OCI-LY7 (cell line): Measurements from ENCODE around the gene VSIG1. TPM values are rescaled to one million over a fixed set of nuclear protein-coding genes. Genes with fewer than 3 reads are reported as not detected.

Source experiments
- BruUV-seq: library from RNA; stranded (reverse); fragments of 400-500 nt; replicated peaks from 2 replicates; lab custom pipeline; 2021; lab: Mats Ljungman, UMichigan
- CTCF ChIA-PET: fragments of 300-600 bp; sonication (Branson Sonifier 250); formaldehyde crosslinking; loops from one replicate; lab custom pipeline; 2022; ENCODE audit warnings: antibody characterized with exemption; ENCODE audit not compliant: unreplicated experiment; lab: Charles Lee
- POLR2A ChIA-PET: fragments of 300-600 bp; sonication (Branson Sonifier 250); formaldehyde crosslinking; loops from one replicate; lab custom pipeline; 2022; ENCODE audit warnings: antibody characterized with exemption; lab: Charles Lee
- DNase-seq: peaks from one replicate; pipeline ENCODE4 v3.0.0-alpha.2; 2015; ENCODE audit warnings: low spot score
- H2AFZ ChIP-seq: fragments of 200-600 bp; sonication (generic), shearing (Covaris generic); 2 replicates; pipeline ENCODE4 v1.6.1; 2014; ENCODE audit warnings: mild to moderate bottlenecking, antibody characterized with exemption, low read length, moderate library complexity
- H3K27ac ChIP-seq: fragments of 200-600 bp; sonication (generic); 2 replicates; pipeline ENCODE4 v1.5.1; 2014; ENCODE audit warnings: mixed run types, low read depth, mild to moderate bottlenecking, moderate library complexity, low read length, inconsistent platforms; ENCODE audit not compliant: poor library complexity, severe bottlenecking
- H3K36me3 ChIP-seq: fragments of 200-600 bp; sonication (generic); 2 replicates; pipeline ENCODE4 v1.6.1; 2014; ENCODE audit warnings: mild to moderate bottlenecking, antibody characterized with exemption, low read length, moderate library complexity, mixed read lengths; ENCODE audit not compliant: insufficient read depth
- H3K4me1 ChIP-seq: fragments of 200-600 bp; sonication (generic); 2 replicates; pipeline ENCODE4 v1.5.1; 2014; ENCODE audit warnings: mild to moderate bottlenecking, low read length; ENCODE audit not compliant: insufficient read depth, poor library complexity, severe bottlenecking
- H3K4me2 ChIP-seq: fragments of 200-600 bp; sonication (generic); 2 replicates; pipeline ENCODE4 v1.6.1; 2014; ENCODE audit warnings: mild to moderate bottlenecking, low read length
- H3K4me3 ChIP-seq: fragments of 200-600 bp; sonication (generic); 2 replicates; pipeline ENCODE4 v1.5.1; 2014; ENCODE audit warnings: mild to moderate bottlenecking, low read depth, low read length; ENCODE audit not compliant: poor library complexity, severe bottlenecking
- H3K79me2 ChIP-seq: fragments of 200-600 bp; sonication (generic); 2 replicates; pipeline ENCODE4 v1.6.1; 2016; ENCODE audit warnings: low read depth, mild to moderate bottlenecking, low read length, moderate library complexity, mixed read lengths; ENCODE audit not compliant: insufficient read depth
- H3K9me2 ChIP-seq: fragments of 200-600 bp; sonication (generic); 2 replicates; pipeline ENCODE4 v1.6.1; 2016; ENCODE audit warnings: mild to moderate bottlenecking, low read length, mixed read lengths; ENCODE audit not compliant: insufficient read depth
- H3K9me3 ChIP-seq: fragments of 200-600 bp; sonication (generic); 2 replicates; pipeline ENCODE4 v1.6.1; 2014; ENCODE audit warnings: mild to moderate bottlenecking, mixed run types, low read length, mixed read lengths
- H4K20me1 ChIP-seq: fragments of 200-600 bp; sonication (generic); 2 replicates; pipeline ENCODE4 v1.6.1; 2014; ENCODE audit warnings: mild to moderate bottlenecking, antibody characterized with exemption, low read length, moderate library complexity, mixed read lengths; ENCODE audit not compliant: insufficient read depth
- CTCF ChIP-seq: fragments of 200-600 bp; sonication (generic); conservative IDR thresholded peaks from 2 replicates; pipeline ENCODE4 v1.5.1; 2014; ENCODE audit warnings: mild to moderate bottlenecking, antibody characterized with exemption, low read length, moderate library complexity, mixed read lengths
- EZH2phosphoT487 ChIP-seq: fragments of 200-600 bp; sonication (generic); IDR thresholded peaks from 2 replicates; pipeline ENCODE4 v1.6.1; 2018; ENCODE audit warnings: low read depth, borderline replicate concordance, mild to moderate bottlenecking, mixed run types, antibody characterized with exemption, low read length, moderate library complexity, mixed read lengths
- intact Hi-C: fragments of 100-400 bp; cut with micrococcal nuclease; formaldehyde crosslinking; loops from one replicate; pipeline ENCODE4 v1.10.0; 2022; ENCODE audit not compliant: unreplicated experiment
- total RNA-seq, 2 experiments: library from RNA; depleted of rRNA in 1 of 2; stranded (reverse); fragments of >200 nt in 1 of 2; shearing (Covaris generic) in 1 of 2; gene quantifications; 2 replicates each; pipeline ENCODE4 v1.2.3, GENCODE V29; 2014 to 2022

Gene VSIG1
- total RNA-seq, 2 experiments from 2014 or later: not detected

GRCh38 chrX:108020631-108021030, 24.2 kb upstream of the VSIG1 start:
- no peaks in the 10 kb centered on the region for H3K4me1 ChIP-seq
- no peak overlapping the region for H3K4me2 ChIP-seq
- no peaks in the 10 kb centered on the region for H3K79me2 ChIP-seq
- no peak overlapping the region for H3K4me3 ChIP-seq
- no peak overlapping the region for H3K27ac ChIP-seq
- H3K36me3 ChIP-seq: no peaks in the 10 kb centered on the region
- TF ChIP-seq CTCF (peak; percentile 75), EZH2phosphoT487 (no peak)
- peak; percentile 27 for DNase-seq
- ChIA-PET POLR2A (interaction anchor here (0.7 to 1.0 kb wide), 2 partner anchors 18 to 47 kb away, joined by 3 to 5 read pairs; no protein-coding TSS in a partner anchor), CTCF (no interaction called here)
- BruUV-seq: no TSS peak
- no peak overlapping the region for H2AFZ ChIP-seq
- no peaks in the 10 kb centered on the region for H4K20me1 ChIP-seq
- intact Hi-C loops: loop anchor here (1.0 to 10.0 kb wide), 3 partner anchors 52 to 284 kb away; no protein-coding TSS in a partner anchor
- no peaks in the 10 kb centered on the region for H3K9me3 ChIP-seq
- H3K9me2 ChIP-seq: no peaks in the 10 kb centered on the region

DNA sequence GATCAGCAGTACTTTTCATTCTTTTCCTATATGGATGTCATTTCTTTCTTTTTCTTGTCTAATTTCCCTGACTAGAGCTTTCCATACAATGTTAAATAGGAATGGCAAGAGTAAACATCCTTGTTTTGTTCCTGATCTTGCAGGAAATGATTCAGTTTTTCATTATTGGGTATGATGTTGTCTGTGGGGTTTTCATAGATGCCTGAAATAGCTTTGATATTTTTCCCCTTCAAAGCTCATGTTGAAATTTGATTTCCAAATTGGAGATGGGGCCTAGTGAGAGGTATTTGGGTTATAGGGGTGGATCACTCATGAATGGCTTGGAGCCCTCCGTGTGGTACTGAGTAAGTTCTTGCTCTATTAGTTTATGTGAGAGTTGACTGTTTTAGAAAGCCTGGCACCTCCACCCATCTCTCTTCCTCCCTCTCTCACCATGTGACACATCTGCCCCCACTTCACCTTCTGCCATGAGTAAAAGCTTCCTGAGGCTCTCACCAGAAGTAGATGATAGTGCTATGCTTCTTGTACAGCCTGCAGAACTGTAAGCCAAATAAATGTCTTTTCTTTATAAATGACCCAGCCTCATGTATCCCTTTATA, 22.3 kb upstream of the VSIG1 start:
- no peak overlapping the region for H3K27ac ChIP-seq
- POLR2A ChIA-PET: no interaction called here
- BruUV-seq: no TSS peak
- H3K9me3 ChIP-seq: no peaks in the 10 kb centered on the region
- no peak for DNase-seq
- H3K79me2 ChIP-seq: no peaks in the 10 kb centered on the region
- H3K36me3 ChIP-seq: no peaks in the 10 kb centered on the region
- H3K4me1 ChIP-seq: no peaks in the 10 kb centered on the region
- no peak overlapping the region for H3K4me2 ChIP-seq
- CTCF ChIA-PET: no interaction called here
- no peak overlapping the region for H3K4me3 ChIP-seq
- no peak overlapping the region for H2AFZ ChIP-seq
- intact Hi-C loops: loop anchor here (10.0 kb wide), 2 partner anchors 112 to 282 kb away; no protein-coding TSS in a partner anchor
- H4K20me1 ChIP-seq: no peaks in the 10 kb centered on the region
- H3K9me2 ChIP-seq: no peaks in the 10 kb centered on the region
- TF ChIP-seq CTCF (no peak), EZH2phosphoT487 (no peak)

DNA sequence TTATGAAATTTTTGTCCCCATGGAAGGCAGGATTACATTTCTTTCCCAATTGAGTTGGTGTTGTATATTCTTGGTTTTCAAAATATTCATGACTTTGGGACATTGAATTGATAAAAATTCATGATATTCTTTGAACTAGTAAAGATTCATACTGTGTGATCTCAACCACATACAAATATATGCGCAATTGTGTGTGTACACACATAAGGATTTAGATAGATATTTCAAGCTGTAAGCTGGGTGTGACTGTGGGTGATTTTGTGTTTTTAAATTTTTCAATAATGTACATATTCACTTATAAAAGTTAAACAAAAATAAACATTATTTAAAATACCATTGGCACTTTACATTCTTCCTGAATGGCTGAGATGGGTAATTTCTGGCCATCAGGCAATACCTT, 19.5 kb upstream of the VSIG1 start:
- BruUV-seq: no TSS peak
- CTCF ChIA-PET: no interaction called here
- TF ChIP-seq EZH2phosphoT487 (no peak), CTCF (no peak)

More for the DNA sequence above, 19.5 kb upstream of the VSIG1 start:
- DNase-seq: no peak
- H3K36me3 ChIP-seq: no peaks in the 10 kb centered on the region
- no peak overlapping the region for H3K4me2 ChIP-seq
- H3K9me2 ChIP-seq: no peaks in the 10 kb centered on the region
- no peak overlapping the region for H3K4me3 ChIP-seq
- no peak overlapping the region for H3K27ac ChIP-seq
- no peaks in the 10 kb centered on the region for H3K79me2 ChIP-seq
- no peak overlapping the region for H2AFZ ChIP-seq
- H4K20me1 ChIP-seq: no peaks in the 10 kb centered on the region
- POLR2A ChIA-PET: no interaction called here
- no peaks in the 10 kb centered on the region for H3K4me1 ChIP-seq
- intact Hi-C loops: loop anchor here (10.0 kb wide), 2 partner anchors 109 to 279 kb away; no protein-coding TSS in a partner anchor
- no peaks in the 10 kb centered on the region for H3K9me3 ChIP-seq
